ENCODE data around the gene PDE8A. TPM values are rescaled to one million over a fixed set of nuclear protein-coding genes. Genes with fewer than 3 reads are reported as not detected.

Gene PDE8A
- total and polyA plus RNA-seq, 2 experiments from 2014 or later = 15.3 to 26.0 TPM

DNA sequence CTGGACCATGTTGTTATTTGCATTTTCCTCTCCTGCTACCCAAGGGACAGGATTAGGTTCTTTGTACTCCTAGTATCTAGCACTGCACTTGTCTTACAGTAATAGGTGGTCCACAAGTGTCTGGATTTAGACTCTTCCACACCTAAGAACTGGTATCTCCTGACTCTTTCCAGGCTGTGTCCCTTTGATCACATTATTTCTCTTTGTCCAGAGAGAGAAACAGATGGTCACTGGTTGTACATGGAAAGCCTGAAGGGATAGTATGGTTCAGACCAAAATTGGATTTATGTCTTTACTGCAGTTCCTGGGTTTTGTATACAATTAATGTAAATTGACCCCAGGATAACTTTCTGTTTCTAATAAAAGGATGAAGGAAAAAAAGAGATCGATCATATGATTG is 64.0 kb downstream of the PDE8A start:
- Histone ChIP-seq H3K9me2 (replicated peaks; ENCODE audit: insufficient read depth) (no peaks in the 10 kb centered on the region), H4K20me1 (ENCODE audit: insufficient read depth, poor library complexity, severe bottlenecking) (peaks cover 1% of the 10 kb centered on the region), H3K4me1 (ENCODE audit: insufficient read depth) (peaks cover 6% of the 10 kb centered on the region), H3K27ac (no peak overlapping the region), H3K9me3 (ENCODE audit: low read depth) (no peaks in the 10 kb centered on the region), H2AFZ (no peak overlapping the region), H3K36me3 (replicated peaks; ENCODE audit: insufficient read depth, low read depth) (no peaks in the 10 kb centered on the region), H3K4me3 (no peak overlapping the region), H3K27me3 (no peaks in the 10 kb centered on the region), H3K79me2 (peaks cover 72% of the 10 kb centered on the region), H3K4me2 (no peak overlapping the region)
- 91% methylated on average over 1 of the region's 1 CpG for WGBS (ENCODE audit: low lambda C conversion rate, missing lambda C conversion rate)
- no peak for DNase-seq (ENCODE audit: low spot score)
- TF ChIP-seq EZH2phosphoT487 (IDR thresholded peaks at IDR 0.05; ENCODE audit: low read depth, severe bottlenecking, unreplicated experiment) (no peak), EZH2 (IDR thresholded peaks at IDR 0.05; ENCODE audit: borderline replicate concordance) (no peak)
- TF ChIP-seq, protein P1, sequence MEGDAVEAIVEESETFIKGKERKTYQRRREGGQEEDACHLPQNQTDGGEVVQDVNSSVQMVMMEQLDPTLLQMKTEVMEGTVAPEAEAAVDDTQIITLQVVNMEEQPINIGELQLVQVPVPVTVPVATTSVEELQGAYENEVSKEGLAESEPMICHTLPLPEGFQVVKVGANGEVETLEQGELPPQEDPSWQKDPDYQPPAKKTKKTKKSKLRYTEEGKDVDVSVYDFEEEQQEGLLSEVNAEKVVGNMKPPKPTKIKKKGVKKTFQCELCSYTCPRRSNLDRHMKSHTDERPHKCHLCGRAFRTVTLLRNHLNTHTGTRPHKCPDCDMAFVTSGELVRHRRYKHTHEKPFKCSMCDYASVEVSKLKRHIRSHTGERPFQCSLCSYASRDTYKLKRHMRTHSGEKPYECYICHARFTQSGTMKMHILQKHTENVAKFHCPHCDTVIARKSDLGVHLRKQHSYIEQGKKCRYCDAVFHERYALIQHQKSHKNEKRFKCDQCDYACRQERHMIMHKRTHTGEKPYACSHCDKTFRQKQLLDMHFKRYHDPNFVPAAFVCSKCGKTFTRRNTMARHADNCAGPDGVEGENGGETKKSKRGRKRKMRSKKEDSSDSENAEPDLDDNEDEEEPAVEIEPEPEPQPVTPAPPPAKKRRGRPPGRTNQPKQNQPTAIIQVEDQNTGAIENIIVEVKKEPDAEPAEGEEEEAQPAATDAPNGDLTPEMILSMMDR (IDR thresholded peaks at IDR 0.05; ENCODE audit: poor library complexity) = no peak

DNA sequence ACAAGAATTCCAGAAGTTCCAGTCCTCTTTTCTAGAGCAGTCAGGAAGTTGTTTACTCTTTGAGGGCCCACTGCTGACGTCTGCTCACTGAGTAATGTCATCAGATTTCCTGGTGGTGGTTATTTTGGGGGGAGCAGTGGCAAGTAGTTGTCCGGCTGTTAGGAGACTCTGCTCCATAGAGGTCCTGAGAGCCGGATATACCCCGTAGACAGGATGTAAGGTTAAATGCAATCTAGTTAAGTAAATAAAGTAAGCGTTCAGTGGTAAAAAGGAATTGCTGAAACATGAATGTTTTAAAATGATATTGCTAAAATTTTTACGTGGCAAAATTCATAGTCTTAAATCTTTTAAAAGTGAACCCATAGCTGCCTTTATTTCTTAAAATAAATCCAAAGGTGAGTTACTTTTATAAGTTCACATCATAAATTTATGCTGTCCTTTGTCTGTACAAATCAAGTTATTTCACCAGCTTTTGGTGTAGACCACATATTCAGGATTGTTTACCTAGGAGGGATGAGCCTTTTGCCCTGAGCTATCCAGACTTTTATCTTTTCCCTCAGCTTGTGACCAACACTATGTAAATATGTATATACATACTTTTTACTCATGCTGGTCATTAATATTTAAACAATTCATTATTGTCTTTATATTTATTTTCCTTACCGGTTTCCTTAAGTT is 65.8 kb downstream of the PDE8A start:
- no peak overlapping the region for H3K4me3 ChIP-seq
- peaks cover 6% of the 10 kb centered on the region for H3K4me1 ChIP-seq (ENCODE audit: insufficient read depth)
- TF ChIP-seq EZH2 (IDR thresholded peaks at IDR 0.05; ENCODE audit: borderline replicate concordance) (no peak), EZH2phosphoT487 (IDR thresholded peaks at IDR 0.05; ENCODE audit: low read depth, severe bottlenecking, unreplicated experiment) (no peak)
- TF ChIP-seq, protein P1 (IDR thresholded peaks at IDR 0.05; ENCODE audit: poor library complexity) = no peak
- H3K36me3 ChIP-seq (replicated peaks; ENCODE audit: insufficient read depth, low read depth) = no peaks in the 10 kb centered on the region
- no peak overlapping the region for H2AFZ ChIP-seq
- 27% methylated on average over 7 of the region's 7 CpGs for WGBS (ENCODE audit: low lambda C conversion rate, missing lambda C conversion rate)
- H3K27ac ChIP-seq = peak overlapping the region; percentile 77
- peaks cover 3% of the 10 kb centered on the region for H4K20me1 ChIP-seq (ENCODE audit: insufficient read depth, poor library complexity, severe bottlenecking)
- H3K9me3 ChIP-seq (ENCODE audit: low read depth) = no peaks in the 10 kb centered on the region
- no peaks in the 10 kb centered on the region for H3K9me2 ChIP-seq (replicated peaks; ENCODE audit: insufficient read depth)
- H3K79me2 ChIP-seq = peaks cover 65% of the 10 kb centered on the region
- H3K4me2 ChIP-seq = peak overlapping the region; percentile 46
- no peaks in the 10 kb centered on the region for H3K27me3 ChIP-seq
- DNase-seq (ENCODE audit: low spot score) = peak; percentile 51

DNA sequence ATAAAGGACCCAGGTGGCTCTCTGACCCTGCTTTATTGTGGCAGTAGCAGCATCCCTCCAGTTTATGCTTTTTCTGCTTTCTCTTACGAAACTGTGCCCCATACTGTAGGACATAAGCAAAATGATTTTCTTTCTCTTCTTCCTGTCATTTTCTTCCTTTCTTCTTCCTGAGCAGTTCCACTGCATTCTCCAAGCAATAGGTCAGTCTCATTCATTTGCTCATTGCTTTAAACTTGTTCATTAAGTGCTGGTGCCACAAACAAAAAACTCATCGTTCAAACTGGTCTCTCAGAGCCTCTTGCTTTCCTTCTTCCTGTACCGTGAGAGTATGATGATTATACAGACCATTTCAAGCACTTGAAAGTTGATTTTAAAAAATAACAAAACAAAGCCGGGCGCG is 66.8 kb downstream of the PDE8A start:
- Histone ChIP-seq H3K4me2 (no peak overlapping the region), H3K4me3 (no peak overlapping the region), H4K20me1 (ENCODE audit: insufficient read depth, poor library complexity, severe bottlenecking) (peaks cover 3% of the 10 kb centered on the region), H3K79me2 (peaks cover 63% of the 10 kb centered on the region), H2AFZ (no peak overlapping the region), H3K27ac (peak overlapping the region; percentile 77), H3K27me3 (no peaks in the 10 kb centered on the region), H3K36me3 (replicated peaks; ENCODE audit: insufficient read depth, low read depth) (no peaks in the 10 kb centered on the region), H3K4me1 (ENCODE audit: insufficient read depth) (peaks cover 6% of the 10 kb centered on the region), H3K9me3 (ENCODE audit: low read depth) (no peaks in the 10 kb centered on the region), H3K9me2 (replicated peaks; ENCODE audit: insufficient read depth) (no peaks in the 10 kb centered on the region)
- TF ChIP-seq EZH2phosphoT487 (IDR thresholded peaks at IDR 0.05; ENCODE audit: low read depth, severe bottlenecking, unreplicated experiment) = no peak
- TF ChIP-seq EZH2 (IDR thresholded peaks at IDR 0.05; ENCODE audit: borderline replicate concordance) = no peak
- TF ChIP-seq, protein P1 (IDR thresholded peaks at IDR 0.05; ENCODE audit: poor library complexity) = no peak
- WGBS (ENCODE audit: low lambda C conversion rate, missing lambda C conversion rate) = 75% methylated on average over 6 of the region's 6 CpGs
- DNase-seq (ENCODE audit: low spot score) = no peak
